RCC 7860 (cell line): ENCODE measurements around the gene C19orf81.

Source experiments
- DNase-seq: peaks from one replicate; pipeline ENCODE4 v3.0.0-alpha.2; 2015; ENCODE audit warnings: low spot score
- FAIRE-seq: peaks from 2 replicates; lab custom pipeline; 2012; peaks lifted over from hg19 to GRCh38; lab: Jason Lieb, UNC

Gene C19orf81

GRCh38 chr19:50628551-50628950 lies 20.7 kb upstream of the C19orf81 start:
- DNase-seq (no peak), FAIRE-seq (no peak)

GRCh38 chr19:50629194-50629593 lies 20.1 kb upstream of the C19orf81 start:
- no peak for DNase-seq
- no peak for FAIRE-seq

GRCh38 chr19:50629801-50630200 lies 19.4 kb upstream of the C19orf81 start:
- FAIRE-seq (no peak), DNase-seq (no peak)

GRCh38 chr19:50632151-50632835 lies 17.0 kb upstream of the C19orf81 start:
- FAIRE-seq (no peak), DNase-seq (no peak)

GRCh38 chr19:50633359-50633758 lies 15.9 kb upstream of the C19orf81 start:
- FAIRE-seq, result no peak
- DNase-seq, result no peak

- DNase-seq (no peak), FAIRE-seq (no peak)
These were observed 15.3 kb upstream of the C19orf81 start for GRCh38 chr19:50633973-50634372.

GRCh38 chr19:50636317-50637085 lies 12.7 kb upstream of the C19orf81 start:
- FAIRE-seq, result no peak
- no peak for DNase-seq

GRCh38 chr19:50638600-50638999 lies 10.6 kb upstream of the C19orf81 start:
- no peak for DNase-seq
- FAIRE-seq, result no peak

- DNase-seq (no peak), FAIRE-seq (no peak)
These were observed 9.8 kb upstream of the C19orf81 start, which contains the start of gene SYT3 for GRCh38 chr19:50639121-50640112. SYT3 (minus strand) TSS chr19:50639881; CDS start chr19:50637411, 2,470 bp downstream.

- FAIRE-seq (no peak), DNase-seq (no peak)
These were observed 8.9 kb upstream of the C19orf81 start for GRCh38 chr19:50640368-50640767.

- FAIRE-seq (no peak), DNase-seq (no peak)
These were observed 4.8 kb upstream of the C19orf81 start for GRCh38 chr19:50644315-50644915.

GRCh38 chr19:50645107-50645506 lies 4.1 kb upstream of the C19orf81 start:
- DNase-seq (no peak), FAIRE-seq (no peak)

GRCh38 chr19:50646074-50646807 lies 3.0 kb upstream of the C19orf81 start:
- DNase-seq (peak; percentile 39), FAIRE-seq (no peak)

- DNase-seq, result no peak
- no peak for FAIRE-seq
These were observed 1.2 kb upstream of the C19orf81 start for GRCh38 chr19:50647879-50648615.

- FAIRE-seq, result no peak
- DNase-seq, result no peak
These were observed 586 bp upstream of the C19orf81 start for GRCh38 chr19:50648659-50649058.

- DNase-seq (no peak), FAIRE-seq (no peak)
These were observed 1.9 kb downstream of the C19orf81 start for GRCh38 chr19:50651174-50651573.

- DNase-seq (no peak), FAIRE-seq (no peak)
These were observed 3.5 kb downstream of the C19orf81 start for GRCh38 chr19:50652722-50653121.

GRCh38 chr19:50654882-50655281 lies 5.6 kb downstream of the C19orf81 start:
- no peak for FAIRE-seq
- no peak for DNase-seq

- no peak for DNase-seq
- no peak for FAIRE-seq
These were observed 8.0 kb downstream of the C19orf81 start for GRCh38 chr19:50657222-50657669.
